ENCODE measurements around the gene ADGRA3. TPM values are rescaled to one million over a fixed set of nuclear protein-coding genes. Genes with fewer than 3 reads are reported as not detected.

ADGRA3 gene
- total and polyA plus RNA-seq, 2 donors (not counting 3 experiments of a cell fraction or from before 2014, with no cell fraction given): 17.2 to 36.2 TPM

GRCh38 chr4:22490718-22491315, 25.0 kb downstream of the ADGRA3 start:
- H3K9me3 ChIP-seq (replicated peaks; ENCODE audit: control insufficient read depth, insufficient read depth, low read length): no peaks in the 10 kb centered on the region
- H2AFZ ChIP-seq (ENCODE audit: low read depth, low read length): no peak overlapping the region
- no peaks in the 10 kb centered on the region for H3K27me3 ChIP-seq (ENCODE audit: control insufficient read depth in 2 of 2, insufficient read depth in 2 of 2, low read length in 2 of 2)
- TF ChIP-seq GATA2 (IDR thresholded peaks at IDR 0.05; ENCODE audit: insufficient read depth, insufficient read length, low read depth, low read length): no peak
- H3K4me3 ChIP-seq (replicated peaks in 1 of 3; ENCODE audit: insufficient read depth in 1 of 3, low read depth in 1 of 3, low read length in 3 of 3): no peak overlapping the region
- no TSS peak for BruUV-seq (replicated peaks)
- no peak overlapping the region for H3K27ac ChIP-seq (ENCODE audit: insufficient read depth, low read depth, low read length)
- peaks cover 38% of the 10 kb centered on the region for H3K79me2 ChIP-seq (ENCODE audit: control insufficient read depth, insufficient read depth, low read length)
- DNase-seq (ENCODE audit: low read depth, low spot score): no peak
- ChIA-PET CTCF (no interaction called here), POLR2A (no interaction called here)
- H3K4me2 ChIP-seq (ENCODE audit: insufficient read depth, low read length): no peak overlapping the region
- dilution Hi-C loops (cut with MboI; ENCODE audit: extremely low pct_ligation_motif_present, low sequenced_read_pairs) (no loop called here), intact Hi-C loops (cut with micrococcal nuclease) (no loop called here)
- no peaks in the 10 kb centered on the region for H4K20me1 ChIP-seq (replicated peaks; ENCODE audit: control insufficient read depth, extremely low read depth, insufficient read depth, low read length)
- no peaks in the 10 kb centered on the region for H3K9me1 ChIP-seq (replicated peaks; ENCODE audit: control insufficient read depth, extremely low read depth, insufficient read depth, low read length)
- no peak overlapping the region for H3K9ac ChIP-seq (replicated peaks; ENCODE audit: extremely low read depth, insufficient read depth, low read length)
- H3K36me3 ChIP-seq (ENCODE audit: control insufficient read depth in 2 of 2, extremely low read depth in 1 of 2, insufficient read depth in 2 of 2, low read length in 2 of 2): no peaks in the 10 kb centered on the region
- FAIRE-seq: peak; percentile 38
- H3K4me1 ChIP-seq (ENCODE audit: control insufficient read depth, extremely low read depth, insufficient read depth, low read length): no peaks in the 10 kb centered on the region

GRCh38 chr4:22488106-22488505, 27.8 kb downstream of the ADGRA3 start:
- dilution Hi-C loops (cut with MboI; ENCODE audit: extremely low pct_ligation_motif_present, low sequenced_read_pairs): no loop called here
- no peak for FAIRE-seq
- CTCF ChIA-PET: interaction anchor here (1.5 kb wide), 1 partner anchor 14 kb away, joined by 3 read pairs; no protein-coding TSS in a partner anchor

More at GRCh38 chr4:22488106-22488505, 27.8 kb downstream of the ADGRA3 start:
- Histone ChIP-seq H3K4me2 (ENCODE audit: insufficient read depth, low read length) (no peak overlapping the region), H3K79me2 (ENCODE audit: control insufficient read depth, insufficient read depth, low read length) (peaks cover 42% of the 10 kb centered on the region), H3K4me1 (ENCODE audit: control insufficient read depth, extremely low read depth, insufficient read depth, low read length) (no peaks in the 10 kb centered on the region), H3K27me3 (ENCODE audit: control insufficient read depth in 2 of 2, insufficient read depth in 2 of 2, low read length in 2 of 2) (no peaks in the 10 kb centered on the region), H3K27ac (ENCODE audit: insufficient read depth, low read depth, low read length) (no peak overlapping the region), H3K9ac (replicated peaks; ENCODE audit: extremely low read depth, insufficient read depth, low read length) (no peak overlapping the region), H3K9me3 (replicated peaks; ENCODE audit: control insufficient read depth, insufficient read depth, low read length) (no peaks in the 10 kb centered on the region), H3K36me3 (ENCODE audit: control insufficient read depth in 2 of 2, extremely low read depth in 1 of 2, insufficient read depth in 2 of 2, low read length in 2 of 2) (no peaks in the 10 kb centered on the region), H2AFZ (ENCODE audit: low read depth, low read length) (no peak overlapping the region), H3K4me3 (replicated peaks in 1 of 3; ENCODE audit: insufficient read depth in 1 of 3, low read depth in 1 of 3, low read length in 3 of 3) (no peak overlapping the region), H3K9me1 (replicated peaks; ENCODE audit: control insufficient read depth, extremely low read depth, insufficient read depth, low read length) (no peaks in the 10 kb centered on the region), H4K20me1 (replicated peaks; ENCODE audit: control insufficient read depth, extremely low read depth, insufficient read depth, low read length) (no peaks in the 10 kb centered on the region)
- POLR2A ChIA-PET: no interaction called here
- BruUV-seq (replicated peaks): no TSS peak
- no peak for DNase-seq (ENCODE audit: low read depth, low spot score)
- intact Hi-C loops (cut with micrococcal nuclease): no loop called here
- no peak for TF ChIP-seq GATA2 (IDR thresholded peaks at IDR 0.05; ENCODE audit: insufficient read depth, insufficient read length, low read depth, low read length)
- TF ChIP-seq JUN (IDR thresholded peaks at IDR 0.05; ENCODE audit: borderline replicate concordance, insufficient read depth, insufficient read length, low read depth): no peak
- TF ChIP-seq EZH2 (IDR thresholded peaks at IDR 0.05; ENCODE audit: borderline replicate concordance, low read depth, low read length, severe bottlenecking): no peak
- no peak for TF ChIP-seq MAX (IDR thresholded peaks at IDR 0.05; ENCODE audit: insufficient read depth, insufficient read length)
- TF ChIP-seq FOS (IDR thresholded peaks at IDR 0.05; ENCODE audit: borderline replicate concordance, insufficient read depth, low read length): no peak
- no peak for TF ChIP-seq MYC (IDR thresholded peaks at IDR 0.05; ENCODE audit: low read depth, low read length)
- no peak for TF ChIP-seq CTCF (IDR thresholded peaks at IDR 0.05; ENCODE audit: extremely low read depth in 1 of 2, insufficient read depth in 1 of 2, low read depth in 1 of 2, low read length in 2 of 2)
- TF ChIP-seq POLR2A (IDR thresholded peaks at IDR 0.05; ENCODE audit: low read depth, low read length): no peak
- no peak for TF ChIP-seq POLR2AphosphoS5 (IDR thresholded peaks at IDR 0.05; ENCODE audit: insufficient read depth, low read depth, low read length)

Data from endothelial cell of umbilical vein (primary cell).